HTR-8/SVneo (cell line): ENCODE measurements around the gene FHAD1.
A peak's percentile ranks its signal among the peaks of the same experiment; 100 is the strongest.

Experiments used
- DNase-seq: peaks from one replicate; pipeline ENCODE4 v3.0.0; 2011; ENCODE audit warnings: low spot score, mixed read lengths; ENCODE audit not compliant: insufficient read length
- FAIRE-seq: peaks from 2 replicates; lab custom pipeline; 2011; peaks lifted over from hg19 to GRCh38; lab: Jason Lieb, UNC

Gene FHAD1

DNA sequence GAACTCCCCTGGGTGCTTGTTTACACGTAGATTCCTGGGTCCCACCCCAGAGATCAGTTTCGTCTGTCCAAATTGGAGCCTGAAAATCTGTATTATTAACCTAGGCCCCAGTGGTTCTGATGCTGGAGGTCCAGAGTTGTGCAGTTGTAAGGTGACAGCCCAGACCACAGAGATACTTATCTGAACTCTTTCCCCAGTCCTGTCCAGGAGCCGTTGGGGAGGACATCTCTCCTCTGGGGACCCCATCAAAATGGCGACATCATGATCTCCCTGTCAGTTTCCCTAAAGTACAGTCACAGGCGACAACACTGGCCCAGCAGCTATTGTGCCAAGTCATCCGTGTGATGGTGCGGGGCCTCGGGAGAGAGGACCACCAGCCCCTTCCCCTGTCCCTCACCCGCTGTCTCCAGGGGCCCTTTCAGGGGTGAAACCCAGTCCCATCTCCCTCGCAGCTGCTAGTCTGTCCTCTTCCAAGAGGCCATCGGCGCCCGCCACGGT lies 161.9 kb downstream of the FHAD1 start:
- FAIRE-seq (no peak), DNase-seq (no peak)

- peak; percentile 65 for FAIRE-seq
- DNase-seq: peak; percentile 76
Observed at GRCh38 chr1:15409388-15410222, 162.6 kb downstream of the FHAD1 start, which contains the start of gene EFHD2. Gene EFHD2 (plus strand): TSS chr1:15409888. CDS start chr1:15409972, 84 bp downstream.

DNA sequence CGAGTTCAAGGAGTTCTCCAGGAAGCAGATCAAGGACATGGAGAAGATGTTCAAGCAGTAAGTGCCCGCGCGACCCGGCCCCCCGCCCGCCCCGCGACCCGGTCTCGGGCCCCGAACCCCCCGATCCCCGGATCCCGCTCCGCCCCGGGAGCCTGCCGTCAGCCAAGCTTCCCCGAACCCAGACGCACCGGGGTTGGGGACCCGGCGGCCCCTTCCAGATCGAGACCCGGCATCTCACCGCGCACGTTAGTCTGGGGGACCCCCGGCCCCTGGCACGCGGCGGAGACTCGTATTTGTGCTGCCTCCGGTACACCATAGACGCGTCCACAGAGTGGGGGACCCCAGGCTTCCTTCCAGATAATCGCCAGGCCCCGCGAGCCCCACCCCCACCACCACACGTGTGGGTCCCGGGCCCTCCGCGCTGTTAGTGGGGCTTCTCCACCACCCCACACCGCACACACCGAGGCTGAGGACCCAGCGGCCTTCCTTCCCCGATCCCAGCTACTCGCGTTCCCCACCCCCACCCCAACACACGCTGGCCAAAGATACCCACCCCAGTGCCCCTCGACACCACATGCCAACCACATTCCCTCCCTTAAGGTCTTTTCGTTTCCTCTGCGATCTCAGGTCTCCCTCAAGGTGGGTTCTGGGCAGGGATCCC lies 163.3 kb downstream of the FHAD1 start:
- FAIRE-seq (no peak), DNase-seq (no peak)

GRCh38 chr1:15410884-15411245 lies 163.8 kb downstream of the FHAD1 start:
- DNase-seq (no peak), FAIRE-seq (no peak)

GRCh38 chr1:15411593-15412137 lies 164.6 kb downstream of the FHAD1 start:
- FAIRE-seq: no peak
- DNase-seq: no peak

DNA sequence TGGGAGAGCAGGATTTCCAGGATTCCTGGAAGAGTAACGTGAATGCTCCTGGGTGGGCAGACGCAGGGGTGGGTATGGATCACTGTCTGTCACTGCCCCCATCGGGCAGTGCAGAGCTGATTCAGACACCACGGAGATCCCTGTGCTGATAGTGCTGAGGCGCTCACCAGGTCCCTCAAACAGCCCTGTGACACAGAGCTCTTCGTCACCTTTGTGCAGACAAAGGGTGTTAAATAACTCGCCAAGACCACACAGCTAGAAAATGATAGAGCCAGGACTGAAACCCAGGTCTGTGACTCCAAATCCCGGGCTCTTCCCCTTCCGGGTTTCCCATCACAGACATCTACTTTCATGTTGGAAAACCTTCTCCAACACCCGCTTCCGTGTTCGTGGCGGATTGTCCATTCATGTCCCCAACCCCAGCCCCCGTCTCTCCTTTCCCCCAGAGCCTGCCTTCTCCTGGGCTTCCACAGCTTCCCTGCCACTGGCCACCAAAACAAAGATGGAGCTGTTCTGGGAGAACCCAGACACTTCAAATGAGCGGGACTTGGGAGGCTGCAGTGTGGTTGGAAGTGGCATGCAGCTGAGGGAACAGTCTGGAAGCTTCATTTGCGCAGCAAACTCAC lies 165.3 kb downstream of the FHAD1 start:
- FAIRE-seq (no peak), DNase-seq (no peak)

DNA sequence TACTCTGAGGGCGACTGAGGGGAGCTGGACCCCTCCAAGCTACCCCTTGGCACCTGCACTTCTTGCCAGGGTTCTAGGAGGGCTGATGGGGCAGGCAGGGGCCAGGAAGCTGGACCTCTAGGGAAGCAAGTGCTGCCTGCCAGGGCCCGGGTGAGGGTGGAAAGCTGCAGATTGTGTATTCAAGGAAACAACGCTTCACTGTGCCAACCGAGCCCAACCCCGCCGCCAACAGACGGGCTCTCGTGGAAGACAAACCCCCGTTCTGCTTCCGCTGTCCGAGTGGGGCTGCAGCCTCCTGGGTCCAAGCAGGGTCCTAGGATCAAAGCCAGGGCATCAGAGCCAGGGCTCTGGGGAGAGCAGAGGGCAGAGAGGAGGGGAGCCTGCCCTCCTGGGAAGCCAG lies 165.8 kb downstream of the FHAD1 start:
- no peak for FAIRE-seq
- no peak for DNase-seq

DNA sequence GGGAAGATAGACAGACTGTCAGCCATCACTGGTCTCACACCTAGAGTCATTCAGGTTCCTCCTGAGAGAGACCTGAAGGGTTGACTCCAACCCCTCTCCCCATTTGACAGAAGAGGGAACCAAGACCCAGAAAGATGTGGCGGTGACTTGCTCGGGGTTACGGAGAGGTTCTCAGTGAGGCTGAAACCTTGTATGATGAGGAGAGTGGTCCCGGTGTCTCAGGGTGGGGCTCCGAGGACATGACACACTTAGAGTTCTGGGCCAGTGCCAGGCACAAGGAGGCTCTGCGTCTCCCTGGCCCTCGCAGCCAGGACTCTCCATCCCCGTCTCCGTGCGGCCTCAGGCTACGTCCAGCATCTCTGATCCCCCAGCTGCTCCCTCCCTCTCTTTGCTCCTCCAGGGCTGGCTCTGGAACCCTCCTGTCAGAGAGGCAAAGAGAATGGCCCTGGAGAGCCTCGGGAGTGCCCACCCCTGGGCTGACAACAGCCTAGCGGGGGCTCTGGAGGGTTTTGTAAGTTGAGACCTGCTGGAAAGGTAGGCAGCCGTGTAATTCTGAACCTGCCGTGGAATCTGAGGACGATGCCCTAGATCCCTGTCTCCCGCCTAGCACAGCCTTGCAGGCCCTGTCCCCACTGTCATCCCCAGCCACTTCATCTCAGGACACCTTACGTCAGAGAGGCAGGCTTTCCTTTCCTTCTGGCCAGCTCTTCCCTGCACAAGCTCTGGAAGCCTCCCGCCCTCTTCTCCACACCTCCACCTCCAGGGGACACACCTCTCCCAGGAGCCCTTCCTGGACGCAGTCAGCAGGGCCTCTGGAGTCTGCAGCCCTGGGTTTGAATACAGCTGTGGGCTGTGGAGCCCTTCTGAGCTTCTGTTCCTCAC lies 166.8 kb downstream of the FHAD1 start:
- FAIRE-seq: no peak
- DNase-seq: no peak

DNA sequence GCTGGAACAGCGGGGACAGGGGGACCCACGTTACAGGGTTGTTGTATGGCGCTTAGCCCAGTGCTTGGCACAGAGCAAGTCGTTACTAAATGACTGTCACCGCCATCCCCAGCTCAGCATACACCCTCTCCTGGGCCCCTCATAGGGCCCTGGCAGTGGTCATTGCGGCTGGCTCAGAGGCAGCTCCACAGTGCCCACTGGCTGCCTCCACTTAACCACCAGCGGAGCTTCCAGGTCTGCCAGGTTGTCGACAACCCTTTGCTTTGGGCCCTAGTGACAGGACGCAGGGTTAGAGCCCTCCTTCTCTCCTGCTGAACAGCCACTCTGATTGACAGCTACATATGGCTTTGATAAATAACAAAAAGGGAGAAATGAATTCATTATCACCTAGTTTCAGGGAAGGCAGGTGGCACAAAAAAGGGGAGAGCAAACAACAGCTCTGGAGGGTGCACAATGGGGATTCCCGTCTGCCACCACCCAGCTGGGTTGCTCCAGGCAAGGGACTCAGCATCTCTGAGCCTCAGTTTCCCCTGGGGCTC lies 167.5 kb downstream of the FHAD1 start:
- no peak for FAIRE-seq

GRCh38 chr1:15417059-15417934 lies 170.3 kb downstream of the FHAD1 start:
- peak; percentile 66 for DNase-seq
- FAIRE-seq: no peak

More for the DNA sequence above, 167.5 kb downstream of the FHAD1 start:
- no peak for DNase-seq

GRCh38 chr1:15418806-15419515 lies 171.9 kb downstream of the FHAD1 start:
- no peak for DNase-seq
- FAIRE-seq: no peak

DNA sequence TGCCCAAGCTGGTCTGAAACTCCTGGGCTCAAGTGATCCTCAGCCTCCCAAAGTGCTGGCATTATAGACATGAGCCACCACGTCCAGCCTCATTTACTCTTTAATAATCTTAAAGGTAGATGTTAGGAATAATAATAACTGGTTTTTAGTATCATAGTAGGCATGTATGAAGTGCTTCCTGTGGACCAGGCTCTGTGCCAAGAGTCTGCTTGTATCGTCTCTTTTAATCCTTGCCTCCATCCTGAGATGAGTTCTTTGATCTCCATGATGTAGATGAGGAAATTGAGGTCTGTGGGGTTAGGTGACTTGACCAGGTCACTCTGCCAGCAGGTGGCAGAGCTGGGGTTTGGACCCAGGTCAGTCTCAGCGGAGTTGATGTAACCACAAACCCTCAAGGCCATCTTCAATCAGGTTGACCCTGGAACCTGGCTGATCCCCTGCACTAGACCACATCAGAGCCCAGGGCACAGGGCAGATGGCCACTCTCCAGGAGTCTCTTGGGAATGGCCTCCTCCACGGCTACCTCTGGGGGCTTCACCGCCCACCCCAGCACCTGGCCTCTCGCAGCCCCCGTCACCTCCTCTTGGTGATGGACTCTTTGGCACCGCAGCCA lies 173.9 kb downstream of the FHAD1 start:
- FAIRE-seq (no peak), DNase-seq (no peak)

GRCh38 chr1:15422871-15423270 lies 175.8 kb downstream of the FHAD1 start:
- DNase-seq (no peak), FAIRE-seq (no peak)

DNA sequence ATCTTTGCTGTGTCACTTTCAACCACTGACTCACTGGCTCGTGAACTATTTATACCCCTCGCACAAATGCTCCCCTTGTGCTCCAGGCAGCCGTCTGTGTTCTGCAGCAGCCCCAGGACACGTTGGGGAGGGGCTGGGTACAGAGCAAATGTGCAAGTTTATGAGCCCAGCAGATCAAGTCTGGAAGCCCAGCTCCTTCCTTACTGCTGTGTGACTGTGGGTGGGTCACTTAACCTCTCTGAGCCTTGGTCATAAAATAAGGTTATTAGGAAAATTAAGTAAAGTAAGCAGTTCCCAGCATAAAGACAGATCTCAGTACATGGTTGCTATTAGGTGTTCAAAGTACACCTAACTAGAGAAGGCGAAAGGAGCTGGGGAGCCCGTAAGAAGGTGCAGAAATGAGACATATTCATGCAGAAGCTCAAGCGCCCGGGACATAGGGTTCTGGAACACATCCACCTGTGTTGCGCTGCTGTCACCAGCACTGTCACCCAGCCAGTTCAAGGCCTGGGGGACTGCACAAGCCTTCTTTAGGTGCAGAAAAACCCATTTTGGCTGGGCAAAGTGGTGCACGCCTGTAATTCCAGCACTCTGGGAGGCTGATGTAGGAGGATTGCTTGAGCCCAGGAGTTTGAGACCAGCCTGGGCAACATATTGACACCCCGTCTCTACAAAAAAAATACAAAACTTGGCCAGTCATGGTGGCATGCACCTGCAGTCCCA lies 176.5 kb downstream of the FHAD1 start:
- FAIRE-seq (no peak), DNase-seq (no peak)

DNA sequence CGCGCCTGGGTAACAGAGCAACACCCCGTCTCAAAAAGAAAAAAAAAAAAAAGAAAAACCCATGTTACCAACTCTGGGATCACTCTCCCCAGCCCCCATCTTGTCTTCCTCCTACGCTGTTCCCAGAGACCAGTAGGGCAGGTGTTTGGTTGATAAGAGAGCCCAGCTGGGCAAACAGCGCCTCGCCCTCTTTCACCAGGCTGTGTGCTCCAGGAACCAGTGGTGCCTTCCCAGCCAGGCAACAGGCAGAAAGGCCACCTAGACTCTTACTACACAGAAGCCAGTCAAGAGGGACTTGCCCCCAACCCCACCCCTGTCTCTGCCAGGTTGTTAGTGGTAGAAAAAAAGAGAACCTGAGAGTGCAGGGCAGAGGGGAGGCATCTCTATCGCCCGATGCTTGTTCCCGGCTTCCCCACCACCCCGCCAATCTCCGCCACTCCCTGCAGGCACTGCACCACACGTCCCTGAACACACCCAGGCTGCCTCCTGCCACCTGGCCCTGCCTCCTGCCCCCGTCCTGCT lies 177.2 kb downstream of the FHAD1 start:
- FAIRE-seq (no peak), DNase-seq (no peak)

- DNase-seq (no peak), FAIRE-seq (no peak)
Observed at GRCh38 chr1:15424981-15425380, 178.0 kb downstream of the FHAD1 start.

- FAIRE-seq (no peak), DNase-seq (no peak)
Observed at GRCh38 chr1:15425521-15425920, 178.5 kb downstream of the FHAD1 start.
